Cardiac fibroblast (primary cell): Measurements from ENCODE around the gene KANSL1.
A peak's percentile ranks its signal among the peaks of the same experiment; 100 is the strongest.

Source experiments
- DNase-seq, 2 donors: peaks; one replicate each; pipeline versions ENCODE4 v3.0.0 to v3.0.0-alpha.2; 2010; ENCODE audit warnings: low read depth in 2 of 2
- H3K4me3 ChIP-seq, 2 donors: replicated peaks in 1 of 2; 1 replicate in 1 of 2; 2 replicates in 1 of 2; pipeline ENCODE4 v1.5.1; 2011; ENCODE audit warnings: low read depth in 2 of 2, low read length in 2 of 2, mild to moderate bottlenecking in 2 of 2, moderate library complexity in 1 of 2
- CTCF ChIP-seq: IDR thresholded peaks from one replicate; pipeline ENCODE4 v1.5.1; 2011; ENCODE audit warnings: low read depth, mild to moderate bottlenecking, low read length, inconsistent platforms

KANSL1 gene

DNA sequence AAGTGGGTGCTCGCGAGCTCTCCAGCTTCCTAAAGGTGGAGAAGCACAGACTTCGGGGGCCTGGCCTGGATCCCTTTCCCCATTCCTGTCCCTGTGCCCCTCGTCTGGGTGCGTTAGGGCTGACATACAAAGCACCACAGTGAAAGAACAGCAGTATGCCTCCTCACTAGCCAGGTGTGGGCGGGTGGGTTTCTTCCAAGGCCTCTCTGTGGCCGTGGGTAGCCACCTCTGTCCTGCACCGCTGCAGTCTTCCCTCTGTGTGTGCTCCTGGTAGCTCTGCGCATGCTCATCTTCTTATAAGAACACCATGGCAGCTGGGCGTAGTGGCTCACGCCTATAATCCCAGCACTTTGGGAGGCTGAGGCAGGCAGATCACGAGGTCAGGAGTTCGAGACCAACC is 196.1 kb downstream of the KANSL1 start:
- H3K4me3 ChIP-seq, result no peak overlapping the region

DNA sequence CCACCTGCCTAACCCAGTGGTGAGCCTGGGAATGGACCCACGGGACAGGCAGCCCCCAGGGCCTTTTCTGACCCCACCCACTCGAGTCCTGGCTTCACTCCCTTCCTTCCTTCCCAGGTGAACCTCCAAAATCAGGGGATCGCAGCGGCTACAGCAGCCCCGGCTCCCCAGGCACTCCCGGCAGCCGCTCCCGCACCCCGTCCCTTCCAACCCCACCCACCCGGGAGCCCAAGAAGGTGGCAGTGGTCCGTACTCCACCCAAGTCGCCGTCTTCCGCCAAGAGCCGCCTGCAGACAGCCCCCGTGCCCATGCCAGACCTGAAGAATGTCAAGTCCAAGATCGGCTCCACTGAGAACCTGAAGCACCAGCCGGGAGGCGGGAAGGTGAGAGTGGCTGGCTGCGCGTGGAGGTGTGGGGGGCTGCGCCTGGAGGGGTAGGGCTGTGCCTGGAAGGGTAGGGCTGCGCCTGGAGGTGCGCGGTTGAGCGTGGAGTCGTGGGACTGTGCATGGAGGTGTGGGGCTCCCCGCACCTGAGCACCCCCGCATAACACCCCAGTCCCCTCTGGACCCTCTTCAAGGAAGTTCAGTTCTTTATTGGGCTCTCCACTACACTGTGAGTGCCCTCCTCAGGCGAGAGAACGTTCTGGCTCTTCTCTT is 196.8 kb downstream of the KANSL1 start:
- no peak for TF ChIP-seq CTCF
- DNase-seq, result no peak
- H3K4me3 ChIP-seq, result no peak overlapping the region

More for the DNA sequence above, 196.1 kb downstream of the KANSL1 start:
- no peak for DNase-seq
- TF ChIP-seq CTCF, result no peak

DNA sequence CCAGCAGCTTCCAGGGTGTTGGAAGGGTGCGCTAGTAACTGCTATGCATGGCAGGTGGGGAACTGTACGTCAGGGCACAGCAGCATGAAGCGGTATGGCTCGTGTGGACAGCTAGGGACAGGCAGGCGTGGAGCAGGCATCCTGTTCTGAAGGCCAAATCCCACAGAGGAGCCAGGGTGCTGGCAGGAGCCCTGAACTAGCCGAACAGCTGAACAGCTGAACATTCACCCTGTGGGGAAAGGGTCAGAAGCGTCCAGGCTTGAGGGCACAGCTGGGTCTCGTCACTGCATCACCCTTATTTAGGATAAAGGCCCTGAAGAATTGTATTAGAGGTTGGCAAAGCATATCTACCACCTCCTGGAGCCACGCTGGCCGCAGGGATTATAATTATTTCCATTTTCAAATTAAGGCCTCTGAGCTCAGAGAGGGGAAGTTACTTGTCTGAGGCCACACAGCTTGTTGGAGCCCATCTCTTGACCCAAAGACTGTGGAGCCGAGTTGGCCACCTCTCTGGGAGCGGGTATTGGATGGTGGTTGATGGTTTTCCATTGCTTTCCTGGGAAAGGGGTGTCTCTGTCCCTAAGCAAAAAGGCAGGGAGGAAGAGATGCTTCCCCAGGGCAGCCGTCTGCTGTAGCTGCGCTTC is 197.5 kb downstream of the KANSL1 start:
- DNase-seq, result peak in 1 of 2 donors; percentile 14
- no peak for TF ChIP-seq CTCF

GRCh38 chr17:45994987-45995386 is 198.2 kb downstream of the KANSL1 start:
- no peak overlapping the region for H3K4me3 ChIP-seq
- no peak for DNase-seq
- no peak for TF ChIP-seq CTCF

More for the DNA sequence above, 197.5 kb downstream of the KANSL1 start:
- H3K4me3 ChIP-seq, result no peak overlapping the region

GRCh38 chr17:45993962-45994627 is 199.1 kb downstream of the KANSL1 start:
- H3K4me3 ChIP-seq, result no peak overlapping the region
- no peak for DNase-seq
- TF ChIP-seq CTCF, result no peak

GRCh38 chr17:45992904-45993303 is 200.3 kb downstream of the KANSL1 start:
- DNase-seq, result no peak
- no peak for TF ChIP-seq CTCF
- no peak overlapping the region for H3K4me3 ChIP-seq
